B cell (primary cell): ENCODE results near the gene RECQL. TPM values are rescaled to one million over a fixed set of nuclear protein-coding genes. Genes with fewer than 3 reads are reported as not detected.

Experiments
- ATAC-seq: fragments of 200-7000 bp; cut with Tn5 transposase; one replicate; pipeline ENCODE4 v1.10.0; 2021; ENCODE audit warnings: low read depth, mild to moderate bottlenecking, moderate number of reproducible peaks, moderate library complexity
- CTCF ChIA-PET: fragments of 350-600 bp; sonication (Branson Sonifier 250); formaldehyde crosslinking; loops from one replicate; lab custom pipeline; 2021; ENCODE audit warnings: antibody characterized with exemption, inconsistent platforms; lab: Charles Lee
- POLR2A ChIA-PET: fragments of 350-600 bp; sonication (Branson Sonifier 250); formaldehyde crosslinking; loops from one replicate; lab custom pipeline; 2021; ENCODE audit warnings: antibody characterized with exemption; lab: Charles Lee
- DNase-seq: peaks from one replicate; pipeline ENCODE4 v3.0.0; 2013
- H2AFZ ChIP-seq: 2 replicates; pipeline ENCODE4 v1.6.1; 2012; ENCODE audit warnings: mild to moderate bottlenecking, low read depth, low read length; ENCODE audit not compliant: insufficient read depth, poor library complexity, severe bottlenecking
- H3K27ac ChIP-seq, 2 donors: 1 replicate in 1 of 2; 2 replicates in 1 of 2; pipeline ENCODE4 v1.5.1; 2012 to 2013; ENCODE audit warnings: low read length in 2 of 2, mild to moderate bottlenecking in 2 of 2, moderate library complexity in 1 of 2
- H3K27me3 ChIP-seq, 4 experiments: fragments of 200-600 bp in 1 of 4; sonication (generic) in 1 of 4; replicated peaks in 1 of 4; 1 replicate in 2 of 4; 2 replicates in 2 of 4; pipeline versions ENCODE4 v1.6.1 to v1.7.0; 2013 to 2016; ENCODE audit warnings: low read length in 3 of 4, mild to moderate bottlenecking in 2 of 4, mixed read lengths in 1 of 4, moderate library complexity in 1 of 4; ENCODE audit not compliant: insufficient read depth in 4 of 4, control insufficient read depth in 3 of 4; ENCODE audit errors: control extremely low read depth in 1 of 4
- H3K36me3 ChIP-seq, 2 experiments: replicated peaks in 1 of 2; 1 replicate in 1 of 2; 2 replicates in 1 of 2; pipeline versions ENCODE4 v1.6.1 to v1.7.1; 2013; ENCODE audit warnings: low read length in 1 of 2; ENCODE audit not compliant: insufficient read depth in 2 of 2, control insufficient read depth in 1 of 2; ENCODE audit errors: control extremely low read depth in 1 of 2, extremely low read depth in 1 of 2
- H3K4me1 ChIP-seq, 2 donors: fragments of 200-600 bp in 1 of 2; sonication (generic) in 1 of 2; 1 replicate in 1 of 2; 2 replicates in 1 of 2; pipeline versions ENCODE4 v1.5.1 to v1.6.1; 2013 to 2017; ENCODE audit warnings: low read length in 2 of 2; ENCODE audit not compliant: control insufficient read depth in 2 of 2, insufficient read depth in 2 of 2
- H3K4me2 ChIP-seq: replicated peaks from 2 replicates; pipeline ENCODE3; 2012; ENCODE audit warnings: mild to moderate bottlenecking, low read depth, low read length; ENCODE audit not compliant: poor library complexity, severe bottlenecking
- H3K4me3 ChIP-seq, 5 experiments: fragments of 200-600 bp in 1 of 5; sonication (generic) in 1 of 5; 1 replicate in 3 of 5; 2 replicates in 2 of 5; pipeline versions ENCODE4 v1.5.1 to v1.7.0; 2011 to 2016; ENCODE audit warnings: low read length in 4 of 5, mild to moderate bottlenecking in 4 of 5, low read depth in 2 of 5, control low read depth in 1 of 5, moderate library complexity in 1 of 5; ENCODE audit not compliant: insufficient read depth in 1 of 5; ENCODE audit errors: control extremely low read depth in 1 of 5, extremely low read depth in 1 of 5
- H3K79me2 ChIP-seq: fragments of 200-600 bp; sonication (generic); one replicate; pipeline ENCODE4 v1.6.0; 2016; ENCODE audit warnings: low read length; ENCODE audit not compliant: control insufficient read depth, insufficient read depth
- H3K9ac ChIP-seq: fragments of 200-600 bp; sonication (generic); 2 replicates; pipeline ENCODE4 v1.6.1; 2017; ENCODE audit warnings: mild to moderate bottlenecking, low read length, moderate library complexity
- H3K9me3 ChIP-seq, 3 donors: one replicate each; pipeline versions ENCODE4 v1.6.1 to v1.7.1; 2013; ENCODE audit warnings: low read length in 2 of 3; ENCODE audit not compliant: control insufficient read depth in 2 of 3, insufficient read depth in 1 of 3; ENCODE audit errors: control extremely low read depth in 1 of 3
- H4K20me1 ChIP-seq: 2 replicates; pipeline ENCODE4 v1.6.0; 2012; ENCODE audit warnings: mild to moderate bottlenecking, low read length; ENCODE audit not compliant: insufficient read depth, control insufficient read depth, poor library complexity, severe bottlenecking
- H3K27ac Mint-ChIP-seq: one replicate; pipeline ENCODE4 v1.8.0; 2021; ENCODE audit warnings: mixed read lengths
- H3K27me3 Mint-ChIP-seq: one replicate; pipeline ENCODE4 v1.8.0; 2021; ENCODE audit warnings: mixed read lengths
- H3K4me1 Mint-ChIP-seq: one replicate; pipeline ENCODE4 v1.8.0; 2021; ENCODE audit warnings: mixed read lengths
- H3K4me3 Mint-ChIP-seq: one replicate; pipeline ENCODE4 v1.8.0; 2021; ENCODE audit warnings: mixed read lengths
- H3K9me3 Mint-ChIP-seq: one replicate; pipeline ENCODE4 v1.8.0; 2022; ENCODE audit warnings: mixed read lengths; ENCODE audit not compliant: insufficient read depth
- CTCF ChIP-seq: fragments of 200-600 bp; IDR thresholded peaks from one replicate; pipeline ENCODE4 v1.8.0; 2022; ENCODE audit warnings: antibody characterized with exemption, mild to moderate bottlenecking
- EZH2 ChIP-seq: IDR thresholded peaks from 2 replicates; pipeline ENCODE4 v1.6.1; 2012; ENCODE audit warnings: borderline replicate concordance, low read depth, mild to moderate bottlenecking, moderate library complexity, low read length; ENCODE audit not compliant: insufficient read depth, poor library complexity, severe bottlenecking
- WGBS: methylation state at CpG from one replicate; pipeline ENCODE4 v1.1.5; 2013; ENCODE audit warnings: missing lambda C conversion rate; ENCODE audit not compliant: insufficient coverage; 5-methylcytosine and 5-hydroxymethylcytosine counted together
- intact Hi-C: fragments of 100-400 bp; cut with micrococcal nuclease; formaldehyde crosslinking; loops from one replicate; pipeline ENCODE4 v1.10.0; 2022
- polyA plus RNA-seq: library from polyadenylated mRNA; depleted of rRNA; stranded (reverse); fragments of >200 nt; gene quantifications from 2 replicates; pipeline ENCODE4 v1.2.3, GENCODE V29; 2012
- total RNA-seq, 2 donors: library from RNA; stranded (reverse); fragments of 120-200 nt in 1 of 2; gene quantifications; 1 replicate in 1 of 2; 2 replicates in 1 of 2; pipeline versions ENCODE4 v1.2.3 to v1.2.4, GENCODE V29; 2013 to 2022

Gene RECQL
- total and polyA plus RNA-seq, 2 donors (not counting 1 experiment from before 2014, with no cell fraction given) = 13.9 to 54.8 TPM

DNA sequence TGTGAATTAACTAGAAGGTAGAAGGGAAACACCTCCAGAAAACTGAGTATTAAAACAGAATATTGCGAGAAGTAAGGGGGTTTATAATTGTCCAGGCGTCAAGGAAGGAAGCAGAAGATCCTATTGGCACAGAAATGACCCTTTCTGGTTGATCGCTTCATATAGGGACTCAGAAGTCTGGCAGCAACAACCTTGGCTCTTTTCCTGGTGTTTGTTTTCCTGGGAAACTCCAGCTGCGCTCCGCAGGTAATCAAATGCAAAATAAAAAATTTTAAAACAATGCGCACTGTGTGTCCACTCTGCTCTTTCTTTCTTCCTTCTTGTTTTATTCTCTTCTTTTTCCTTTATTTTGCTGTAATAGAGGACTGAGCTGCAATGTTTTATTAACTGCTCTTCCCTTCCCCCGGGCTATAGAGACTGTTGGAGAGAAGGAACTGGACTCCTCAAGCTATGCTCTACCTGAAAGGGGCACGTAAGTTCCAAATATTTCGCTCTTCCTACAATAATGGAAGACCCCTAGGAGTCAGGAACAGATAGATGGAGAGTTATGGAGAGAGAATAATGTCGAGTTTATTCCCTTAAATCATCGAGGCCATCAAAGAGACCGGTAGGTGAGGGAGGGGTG is 25.4 kb upstream of the RECQL start:
- Mint-ChIP-seq H3K9me3 (peaks cover 9% of the 10 kb centered on the region), H3K4me3 (peak overlapping the region; percentile 71), H3K27ac (peak overlapping the region; percentile 2), H3K4me1 (peaks cover 12% of the 10 kb centered on the region), H3K27me3 (peaks cover 21% of the 10 kb centered on the region)
- TF ChIP-seq CTCF = no peak
- TF ChIP-seq EZH2 = no peak
- intact Hi-C loops = loop anchor here (2.0 to 5.0 kb wide), 2 partner anchors 26 to 130 kb away; partner anchors contain the start of genes GOLT1B, LDHB and RECQL
- ChIA-PET CTCF (interaction anchor here (1.5 kb wide), 1 partner anchor 10 kb away, joined by 5 read pairs; no protein-coding TSS in a partner anchor), POLR2A (no interaction called here)
- H2AFZ ChIP-seq = peak overlapping the region; percentile 95
- DNase-seq (peak; percentile 9), ATAC-seq (no peak)
- no peaks in the 10 kb centered on the region for H3K36me3 ChIP-seq
- H3K79me2 ChIP-seq = no peaks in the 10 kb centered on the region
- no peak overlapping the region for H3K27ac ChIP-seq
- WGBS = 63% methylated on average over 3 of the region's 12 CpGs
- H3K9ac ChIP-seq = peak overlapping the region; percentile 70
- H3K4me1 ChIP-seq = peaks cover 6 to 9% of the 10 kb centered on the region in 2 donors
- H3K4me2 ChIP-seq = peak overlapping the region; percentile 88
- peaks cover 0 to 14% (median 8%) of the 10 kb centered on the region in 4 experiments for H3K27me3 ChIP-seq
- H3K9me3 ChIP-seq = peaks cover 0 to 2% (median 0%) of the 10 kb centered on the region in 3 donors
- peak overlapping the region in 4 of 5 experiments; percentile 38 to 70 (median 62) for H3K4me3 ChIP-seq
- H4K20me1 ChIP-seq = no peaks in the 10 kb centered on the region

DNA sequence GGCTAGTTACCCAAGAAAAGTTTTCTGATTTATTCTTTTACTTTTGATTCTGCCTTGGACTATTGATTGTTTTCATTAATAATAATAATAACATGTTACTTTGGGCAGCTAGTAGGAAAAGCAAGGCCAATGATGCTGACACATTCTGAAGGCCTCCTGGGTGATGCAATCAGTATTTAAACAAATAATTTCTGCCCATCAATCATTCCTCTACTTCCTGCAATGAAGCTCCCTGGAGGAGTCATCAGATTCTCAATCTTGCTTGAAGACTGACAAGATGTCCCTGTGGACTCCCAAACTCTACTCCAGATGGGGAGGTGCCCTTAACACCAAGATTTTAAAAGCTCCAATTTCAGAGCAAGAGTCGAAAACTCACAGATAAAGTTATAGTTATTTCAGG is 24.6 kb upstream of the RECQL start, which contains the start of gene SPX:
SPX (plus strand) TSS at position 244 of the 400 bp plus-strand sequence. CDS start 177 bp downstream, outside the sequence.
- Histone ChIP-seq H3K27ac (no peak within 1 kb of the TSS), H2AFZ (peak within 1 kb of the TSS; percentile 95), H3K4me1 (peaks cover 6 to 9% of the 10 kb centered on the region in 2 donors), H4K20me1 (no peaks in the 10 kb centered on the region), H3K27me3 (peaks cover 0 to 10% (median 4%) of the 10 kb centered on the region in 4 experiments), H3K9me3 (peaks cover 0 to 2% (median 0%) of the 10 kb centered on the region in 3 donors), H3K9ac (peak within 1 kb of the TSS; percentile 70), H3K4me3 (peak within 1 kb of the TSS in 3 of 5 experiments; percentile 38 to 70 (median 62)), H3K79me2 (no peaks in the 10 kb centered on the region), H3K36me3 (no peaks in the 10 kb centered on the region), H3K4me2 (peak within 1 kb of the TSS; percentile 88)
- ATAC-seq = no peak
- intact Hi-C loops = loop anchor here (2.0 to 5.0 kb wide), 2 partner anchors 25 to 131 kb away; partner anchors contain the start of genes GOLT1B, LDHB and RECQL
- Mint-ChIP-seq H3K4me1 (peaks cover 12% of the 10 kb centered on the region), H3K4me3 (peak within 1 kb of the TSS; percentile 71), H3K27ac (peak within 1 kb of the TSS; percentile 2), H3K27me3 (peaks cover 15% of the 10 kb centered on the region), H3K9me3 (peaks cover 9% of the 10 kb centered on the region)
- WGBS = no CpG with 5 or more reads among the region's 1 CpG
- CTCF ChIA-PET = no interaction called here
- no peak for DNase-seq
- POLR2A ChIA-PET = no interaction called here
- TF ChIP-seq CTCF (no peak), EZH2 (no peak)
